GM19438 (cell line): Measurements from ENCODE around the gene ROBO3.

Source experiments
- ATAC-seq: cut with Tn5 transposase; IDR thresholded peaks from one replicate; pipeline ENCODE4 v1.9.1; 2021; ENCODE audit warnings: low read depth; ENCODE audit not compliant: unreplicated experiment

The ROBO3 gene

DNA sequence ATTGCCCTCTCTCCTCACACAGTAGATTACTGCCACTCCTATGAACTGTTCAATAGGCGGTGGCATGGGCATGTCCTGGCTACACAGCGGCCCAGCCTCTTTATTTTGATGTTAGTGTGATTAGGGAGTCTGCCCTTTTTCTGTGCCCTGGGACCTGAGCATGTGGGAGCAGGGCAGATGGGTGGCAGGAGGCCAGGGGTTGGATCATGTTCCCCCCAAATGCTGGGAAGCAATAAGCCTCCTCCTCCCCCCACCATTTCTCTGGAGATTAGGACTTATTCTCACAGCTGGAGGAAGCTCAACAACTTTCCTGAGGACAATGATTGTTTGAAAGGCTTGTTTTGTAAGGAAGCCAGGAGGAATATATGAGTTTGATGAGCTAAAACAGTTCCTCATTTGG is 54.7 kb downstream of the ROBO3 start:
- ATAC-seq = no peak

GRCh38 chr11:124920356-124920755 is 55.1 kb downstream of the ROBO3 start:
- no peak for ATAC-seq

- ATAC-seq = peak; percentile 87
Observed at GRCh38 chr11:124920870-124921609, 55.8 kb downstream of the ROBO3 start.

DNA sequence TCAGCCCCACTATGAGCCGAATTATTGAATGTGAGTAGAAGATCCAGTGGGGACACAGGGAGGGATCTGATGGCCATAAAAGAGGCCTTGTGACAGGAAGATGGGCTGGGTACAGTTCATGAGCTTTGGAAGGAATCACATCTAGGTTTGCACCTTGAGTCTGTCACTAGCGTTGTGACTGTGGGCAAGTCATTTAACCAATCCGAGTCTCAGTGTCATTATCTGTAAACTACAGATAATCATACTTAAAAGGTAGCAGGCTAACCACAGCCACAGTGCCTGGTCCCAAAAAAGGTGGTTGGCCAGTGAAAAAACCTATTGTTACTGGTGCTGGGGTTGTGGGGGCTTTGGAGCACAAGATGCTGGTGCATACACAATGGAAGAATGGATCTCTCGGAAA is 57.6 kb downstream of the ROBO3 start:
- no peak for ATAC-seq

DNA sequence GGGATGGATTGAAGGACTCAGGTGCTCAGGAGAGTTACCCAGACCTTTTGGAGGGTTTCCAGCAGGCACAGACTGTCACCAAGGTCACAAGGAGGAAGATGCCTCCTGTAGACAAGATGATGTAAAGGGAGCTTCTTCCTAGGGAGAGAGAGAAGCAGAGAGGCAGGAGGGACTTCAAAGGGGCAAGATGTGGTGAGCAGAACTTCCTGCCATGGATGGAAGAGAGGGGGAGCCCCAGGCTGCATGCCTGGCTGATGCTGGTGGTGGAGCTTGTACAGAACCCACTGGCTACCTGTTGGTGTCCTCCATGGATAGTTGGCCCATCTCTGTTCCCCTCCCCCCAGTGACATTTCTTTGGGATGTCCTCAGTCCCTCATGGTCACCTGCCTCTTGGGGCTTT is 58.1 kb downstream of the ROBO3 start:
- no peak for ATAC-seq

DNA sequence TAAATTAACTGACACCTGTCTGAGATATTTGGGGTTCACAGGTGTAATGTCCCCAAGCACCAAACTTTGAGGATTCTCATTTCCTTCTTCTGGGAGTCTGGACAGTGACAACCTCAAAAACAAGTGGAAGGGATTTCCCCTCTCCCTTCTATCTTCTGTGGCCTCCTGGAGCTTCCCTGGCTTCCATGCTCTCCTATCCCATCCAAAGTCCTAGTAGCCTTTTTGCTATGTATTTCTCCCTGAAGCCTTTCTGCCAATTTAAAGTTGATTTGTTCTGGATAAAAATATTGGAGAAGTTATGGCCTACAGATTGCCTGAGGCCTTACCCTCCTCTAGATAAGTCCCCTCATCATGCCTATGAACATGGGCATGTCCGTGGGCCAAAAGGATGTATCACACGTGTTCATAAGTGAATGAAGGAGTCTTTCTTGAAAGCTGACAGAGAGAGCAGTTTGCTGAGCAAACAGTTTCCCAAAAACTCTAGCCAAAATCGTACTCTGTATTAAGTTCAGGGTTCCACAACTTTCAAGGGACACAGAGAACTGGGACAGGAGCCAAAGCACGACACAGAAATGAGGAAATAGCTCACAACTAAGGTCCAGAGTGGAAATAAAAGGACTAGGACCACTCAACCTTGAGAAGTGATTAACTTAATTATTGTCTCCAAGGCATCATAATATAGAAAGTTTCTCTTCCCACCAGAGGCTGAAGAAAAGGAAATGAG is 63.9 kb downstream of the ROBO3 start:
- no peak for ATAC-seq

DNA sequence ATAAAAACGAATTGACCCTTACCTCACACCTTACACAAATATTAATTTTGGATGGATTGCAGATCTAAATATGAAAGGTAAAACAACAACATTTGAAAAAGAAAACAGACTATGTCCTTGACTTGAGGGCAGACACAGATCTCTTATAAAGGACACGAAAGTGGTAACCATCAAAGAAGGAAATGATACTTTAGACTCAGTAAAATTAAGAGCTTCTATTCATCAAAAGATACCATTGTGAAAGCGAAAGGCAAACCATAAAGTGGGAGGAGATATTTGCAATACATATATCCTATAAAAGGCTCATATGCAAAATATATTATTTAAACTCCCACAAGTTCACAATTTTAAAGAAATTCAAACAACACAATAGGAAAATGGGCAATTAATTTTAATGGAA is 65.6 kb downstream of the ROBO3 start:
- ATAC-seq = peak; percentile 89
